HG02678 (cell line): ENCODE measurements around the gene EHBP1.

ENCODE experiments used
- ATAC-seq: cut with Tn5 transposase; IDR thresholded peaks from one replicate; pipeline ENCODE4 v1.9.1; 2021; ENCODE audit warnings: mild to moderate bottlenecking, moderate library complexity; ENCODE audit not compliant: unreplicated experiment

The EHBP1 gene

DNA sequence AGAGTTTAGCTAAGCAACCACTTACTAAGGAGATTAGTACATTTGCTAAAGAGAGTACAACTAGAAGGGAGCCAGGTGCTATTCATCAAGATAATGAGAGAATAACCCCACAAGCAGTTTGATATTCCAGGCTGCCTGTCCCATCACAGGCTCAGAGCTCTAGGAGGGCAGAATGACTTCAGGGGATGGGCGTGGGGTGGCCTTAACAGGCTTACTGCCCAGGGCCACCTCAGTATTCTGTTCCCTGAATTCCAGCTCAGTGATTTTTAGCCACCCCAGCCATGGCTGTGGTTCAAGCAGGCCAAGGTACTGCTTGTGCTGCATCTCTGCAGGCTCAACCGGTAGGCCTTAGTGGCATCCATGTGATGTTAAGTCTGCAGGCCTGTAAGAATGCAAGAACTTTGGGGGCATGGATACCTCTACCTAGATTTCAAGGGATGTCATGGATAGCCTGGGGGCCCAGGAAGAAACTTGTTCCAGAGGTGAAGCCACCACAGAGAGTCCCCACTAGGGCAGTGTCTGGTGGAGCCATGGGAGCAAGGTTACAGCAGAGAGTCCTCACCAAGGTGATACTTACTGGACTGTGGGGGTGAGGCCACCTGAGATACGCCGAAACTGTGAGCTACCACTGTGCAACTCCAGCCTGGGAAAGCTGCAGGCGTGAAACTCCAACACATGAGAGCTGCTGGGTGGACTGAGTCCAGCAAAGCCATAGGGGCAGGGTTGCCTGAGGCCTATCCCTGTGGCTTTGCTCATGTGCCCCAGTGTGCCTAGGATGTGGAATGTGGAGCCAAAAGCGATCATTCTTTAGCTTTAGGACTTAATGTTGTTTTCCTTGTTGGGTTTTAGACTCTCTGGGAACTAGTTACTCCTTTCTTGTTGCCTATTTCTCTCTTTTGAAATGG lies 107.7 kb downstream of the EHBP1 start:
- no peak for ATAC-seq

DNA sequence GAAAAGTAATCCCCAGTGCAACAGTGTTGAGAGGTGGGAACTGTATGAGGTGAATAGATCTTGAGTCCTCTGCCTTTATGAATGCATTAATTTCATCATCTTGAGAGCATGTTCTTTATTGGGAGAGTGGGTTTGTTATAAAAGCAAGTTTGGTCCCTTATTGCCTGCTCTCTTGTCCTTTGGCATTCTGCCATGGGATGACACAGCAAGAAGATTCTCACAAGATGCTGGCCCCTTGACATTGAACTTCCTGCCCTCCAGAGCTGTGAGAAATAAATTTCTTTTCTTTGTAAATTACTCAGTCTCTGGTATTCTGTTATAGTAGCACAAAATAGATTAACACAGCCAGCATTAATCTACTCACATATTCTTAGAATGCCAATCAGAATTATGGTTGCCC lies 108.6 kb downstream of the EHBP1 start:
- ATAC-seq: no peak

DNA sequence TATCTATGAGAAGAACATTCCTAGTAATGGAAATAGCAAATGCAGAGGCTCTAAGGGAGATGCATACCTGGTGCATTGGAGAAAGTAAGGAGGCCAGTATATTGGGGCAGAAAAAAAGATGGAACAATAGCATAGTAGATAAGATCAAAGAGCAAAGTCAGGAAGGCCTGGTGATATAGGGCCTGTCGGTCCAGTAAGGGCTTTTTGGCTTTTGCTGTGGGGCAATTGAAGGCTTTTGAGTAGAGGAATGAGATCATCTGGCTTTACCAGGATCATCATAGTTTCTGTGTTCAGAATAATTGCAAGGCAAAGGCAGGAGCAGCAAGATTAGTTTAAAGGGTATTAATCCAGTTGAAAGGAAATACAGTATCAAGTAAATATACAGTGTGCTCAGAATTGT lies 111.8 kb downstream of the EHBP1 start:
- no peak for ATAC-seq

- no peak for ATAC-seq
These were observed 112.6 kb downstream of the EHBP1 start for GRCh38 chr2:62817995-62818713.

DNA sequence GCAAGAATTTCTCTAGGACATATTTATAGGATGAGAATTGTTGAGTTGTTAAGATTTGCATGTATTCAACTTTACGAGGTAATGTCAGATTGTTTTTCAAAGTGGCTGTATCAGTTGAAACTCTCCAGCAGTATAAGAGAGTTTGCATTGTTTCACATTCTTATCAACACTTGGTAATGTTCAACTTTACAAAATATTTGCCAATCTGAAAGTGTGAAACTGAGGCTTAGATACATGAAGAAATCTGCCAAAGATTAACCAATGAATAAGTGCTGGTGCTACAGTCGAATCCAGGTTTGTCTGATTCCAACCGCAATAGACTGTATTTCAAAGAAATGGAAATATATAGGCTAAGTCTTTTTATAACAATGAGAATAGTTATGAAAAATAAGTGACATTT lies 117.0 kb downstream of the EHBP1 start:
- ATAC-seq: no peak

DNA sequence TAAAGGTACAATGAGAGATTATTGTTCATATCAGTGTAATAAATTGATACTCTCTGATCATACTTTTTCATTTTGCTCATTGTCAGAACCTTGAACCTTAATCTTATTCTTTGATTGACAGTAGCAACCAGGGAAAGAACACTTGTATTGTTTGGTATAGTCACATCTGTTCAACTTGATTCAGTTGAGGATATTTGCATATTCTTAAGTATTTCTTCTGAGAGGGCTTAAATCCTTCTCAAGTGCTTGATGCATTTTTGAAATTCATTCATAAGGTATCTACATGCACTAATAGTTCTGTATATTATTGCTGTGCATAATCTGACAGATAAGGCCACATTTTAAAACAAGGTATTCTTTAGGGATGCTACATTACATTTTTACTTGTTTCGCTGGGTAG lies 118.9 kb downstream of the EHBP1 start:
- no peak for ATAC-seq

DNA sequence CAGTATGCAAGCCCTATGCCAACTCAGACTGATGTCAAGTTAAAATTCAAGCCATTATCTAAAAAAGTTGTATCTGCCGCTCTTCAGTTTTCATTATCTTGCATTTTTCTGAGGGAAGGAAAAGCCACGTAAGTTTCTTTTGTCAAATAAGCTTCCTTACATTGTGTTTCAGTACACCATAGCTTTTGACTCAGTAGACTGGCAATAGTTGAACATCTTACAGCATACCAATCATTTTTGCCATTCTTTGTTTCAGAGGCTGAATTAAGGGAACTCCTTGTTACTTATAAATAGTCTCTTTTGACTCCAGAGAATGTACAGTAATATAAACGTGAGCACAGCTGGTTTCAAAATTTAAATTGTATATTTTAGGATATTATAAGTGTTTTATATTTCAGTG lies 120.6 kb downstream of the EHBP1 start:
- ATAC-seq: no peak

DNA sequence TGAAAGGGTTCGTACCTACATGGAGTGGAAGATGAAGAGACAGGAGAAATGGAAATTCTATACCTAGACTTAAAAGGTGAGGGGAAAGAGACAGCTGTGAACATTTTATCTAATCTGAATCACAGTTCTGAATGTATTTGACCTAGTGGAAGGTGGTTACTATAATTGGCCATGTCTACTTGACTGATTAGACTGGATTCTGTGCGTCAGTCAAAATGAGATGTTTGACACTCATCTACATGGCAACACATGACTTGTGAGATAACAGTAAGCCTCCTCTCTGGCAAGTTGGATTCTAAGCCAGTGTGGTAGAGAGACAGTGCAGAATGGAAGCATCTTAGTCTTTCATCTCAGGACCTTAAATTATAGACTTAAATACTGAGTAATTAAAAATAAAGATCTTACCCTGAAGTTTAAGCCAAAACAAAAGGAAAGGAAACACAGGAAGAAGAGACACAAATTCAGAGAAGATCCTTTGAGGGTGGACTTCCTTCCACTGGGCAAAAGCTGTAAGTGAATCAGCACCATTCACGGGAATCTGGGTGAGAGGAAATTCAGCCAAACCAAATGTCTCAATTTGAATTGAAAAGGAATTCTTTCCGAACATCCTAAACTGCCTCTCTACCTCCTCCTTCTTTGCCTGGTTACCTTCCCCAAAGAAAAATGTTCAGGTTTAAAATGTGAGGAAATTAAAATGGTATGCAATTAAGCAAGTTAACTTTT lies 121.6 kb downstream of the EHBP1 start:
- no peak for ATAC-seq

DNA sequence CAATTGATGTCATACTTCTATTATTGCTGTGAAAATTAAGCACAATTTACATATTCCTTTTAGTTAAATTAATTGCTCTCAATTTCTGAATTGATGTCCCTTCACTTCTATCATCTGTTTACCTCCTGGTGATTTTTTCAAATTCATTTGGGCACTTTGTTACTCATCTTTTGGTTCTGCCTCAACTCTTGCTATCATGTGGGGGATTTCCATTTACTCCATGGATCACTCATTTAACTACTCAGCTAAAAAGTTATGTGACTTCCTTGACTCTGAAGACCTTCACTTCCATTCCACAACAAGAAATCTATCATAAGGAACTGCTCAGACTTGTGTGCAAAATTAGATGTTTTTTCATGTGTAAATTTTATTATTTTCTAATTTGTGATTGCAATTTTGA lies 126.2 kb downstream of the EHBP1 start:
- no peak for ATAC-seq

DNA sequence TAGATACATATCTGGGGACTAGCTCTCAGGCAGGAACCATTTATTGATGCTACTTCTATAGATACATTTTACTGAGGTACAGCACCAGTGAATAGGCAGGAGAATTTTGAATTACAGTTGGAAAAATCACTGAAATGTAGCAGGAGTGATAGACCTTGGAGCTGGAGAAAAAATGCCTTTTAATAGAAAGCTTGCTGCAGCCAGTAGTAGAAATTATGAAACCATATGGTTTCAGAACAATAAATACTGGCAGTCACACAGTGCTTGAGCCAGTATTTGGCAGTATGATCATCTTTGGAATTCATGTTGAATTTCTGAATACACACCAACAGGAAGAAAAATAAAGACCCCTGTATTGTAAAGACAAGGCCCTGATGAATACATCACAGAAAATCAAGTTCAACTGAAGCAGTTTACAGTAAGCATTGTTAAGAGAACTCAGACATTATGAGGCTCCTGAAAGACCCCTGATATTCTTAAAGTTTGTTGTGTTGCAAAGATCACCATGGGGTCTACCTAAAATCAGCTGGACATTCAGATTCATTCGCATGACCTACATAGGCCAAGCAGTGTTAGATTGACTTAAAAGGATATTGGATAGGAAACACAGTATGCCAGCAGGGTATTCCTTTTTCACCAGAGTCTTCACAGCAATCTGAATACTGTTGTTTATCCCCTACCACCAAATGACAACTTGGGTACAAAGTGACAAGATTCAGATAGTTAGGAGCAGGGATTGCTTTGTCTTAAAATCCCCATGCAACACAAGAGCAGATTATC lies 139.0 kb downstream of the EHBP1 start:
- ATAC-seq: no peak

DNA sequence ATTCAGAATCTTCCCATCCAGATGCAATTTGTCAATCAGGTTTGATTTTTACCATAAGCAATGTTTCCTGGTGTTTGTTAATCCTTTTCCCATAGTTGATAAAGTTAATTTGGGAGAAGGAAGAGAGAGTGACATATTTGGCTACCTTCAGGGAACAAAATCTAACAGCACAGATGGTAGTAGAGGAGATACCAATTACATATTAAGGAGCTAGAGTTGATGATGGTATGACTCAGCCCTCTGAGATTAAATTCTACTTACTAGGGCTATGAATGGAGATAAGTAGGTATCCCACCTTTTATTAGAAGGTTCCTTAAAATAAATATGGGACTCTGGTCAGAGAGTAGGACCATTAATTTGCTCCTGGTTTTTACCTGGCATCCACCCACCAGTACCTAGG lies 139.7 kb downstream of the EHBP1 start:
- ATAC-seq: no peak

DNA sequence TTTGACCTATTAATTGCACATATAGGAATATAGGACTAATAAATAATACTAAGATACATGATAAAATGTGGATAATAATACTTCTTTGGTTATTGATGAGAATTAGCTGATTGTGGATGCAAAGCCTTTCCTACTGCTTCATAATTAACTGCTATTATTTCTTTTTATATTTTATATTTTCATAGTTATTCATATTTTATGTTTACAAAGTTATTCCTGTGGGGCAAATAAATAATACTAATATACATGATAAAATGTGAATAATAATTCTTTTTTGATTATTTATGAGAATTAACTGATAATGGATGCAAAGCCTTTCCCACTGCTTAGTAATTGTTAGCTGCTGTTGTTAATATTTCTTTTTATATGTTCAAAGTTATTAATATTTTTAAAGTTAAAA lies 146.7 kb downstream of the EHBP1 start:
- no peak for ATAC-seq

- ATAC-seq: no peak
These were observed 149.3 kb downstream of the EHBP1 start for GRCh38 chr2:62854600-62855514.

DNA sequence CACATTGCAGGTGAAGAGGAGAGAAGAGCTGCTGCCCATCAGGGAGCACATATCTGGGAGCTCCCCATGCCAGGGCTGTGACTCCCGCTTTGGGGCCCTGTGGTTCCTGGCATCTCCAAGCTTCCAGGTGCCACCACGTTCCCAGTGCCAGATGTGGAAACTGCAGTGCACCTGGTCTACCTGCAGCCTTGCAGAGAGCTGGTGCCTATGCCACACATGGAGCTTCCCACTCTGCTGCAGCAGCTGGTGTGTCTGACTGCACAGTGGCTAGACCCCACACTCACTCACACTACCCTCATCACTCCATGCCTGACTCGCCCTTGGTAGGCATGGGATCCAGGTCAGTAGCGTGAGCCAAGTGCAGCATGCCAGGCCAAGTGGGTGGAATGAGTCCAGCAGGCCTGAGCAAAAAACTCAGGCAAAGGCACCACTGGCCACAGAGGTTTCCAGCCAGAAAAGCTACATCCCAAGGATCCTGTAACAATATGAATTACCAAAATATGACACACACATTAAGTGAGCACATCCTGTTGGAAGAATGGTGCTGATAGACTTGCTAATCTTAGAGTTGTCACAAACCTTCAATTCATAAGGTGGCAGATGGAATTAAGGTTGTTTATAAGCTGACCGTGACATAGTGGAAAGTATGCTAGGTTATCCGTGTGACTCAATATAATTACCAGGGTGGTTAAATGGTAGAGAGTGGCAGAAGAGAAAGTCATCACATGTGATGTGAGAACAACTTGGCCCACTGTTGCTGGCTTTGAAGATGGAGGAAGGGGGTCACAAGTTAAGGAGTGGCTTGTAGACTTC lies 150.9 kb downstream of the EHBP1 start:
- ATAC-seq: no peak

GRCh38 chr2:62857139-62857931 lies 151.8 kb downstream of the EHBP1 start:
- no peak for ATAC-seq

DNA sequence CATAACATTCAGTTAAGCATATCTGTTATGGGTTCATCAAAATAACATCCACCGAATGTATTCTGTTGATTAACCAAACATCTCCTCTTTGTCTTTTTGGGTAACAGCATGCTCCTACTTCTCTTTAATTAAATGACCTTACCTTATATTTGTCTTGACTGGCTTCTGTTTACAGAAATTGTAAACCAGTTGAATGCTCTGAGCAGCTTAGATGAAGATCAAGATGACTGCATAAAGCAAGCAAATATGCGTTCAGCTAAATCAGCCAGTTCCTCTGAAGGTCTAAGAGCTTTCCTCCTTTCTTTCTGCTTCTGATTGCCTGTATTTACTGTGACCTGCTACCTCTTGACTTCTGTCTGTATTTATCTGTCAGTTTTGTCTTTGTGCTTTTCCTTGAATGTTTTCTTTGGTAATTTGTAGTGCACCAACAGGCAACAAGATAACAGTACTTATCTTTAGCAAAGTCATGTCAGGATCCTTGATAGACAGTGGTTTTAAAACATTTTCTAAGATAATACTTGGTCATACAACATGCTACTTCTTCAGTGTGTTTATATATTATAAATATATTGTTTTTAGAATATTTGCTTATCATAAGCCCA lies 152.8 kb downstream of the EHBP1 start:
- ATAC-seq: no peak

DNA sequence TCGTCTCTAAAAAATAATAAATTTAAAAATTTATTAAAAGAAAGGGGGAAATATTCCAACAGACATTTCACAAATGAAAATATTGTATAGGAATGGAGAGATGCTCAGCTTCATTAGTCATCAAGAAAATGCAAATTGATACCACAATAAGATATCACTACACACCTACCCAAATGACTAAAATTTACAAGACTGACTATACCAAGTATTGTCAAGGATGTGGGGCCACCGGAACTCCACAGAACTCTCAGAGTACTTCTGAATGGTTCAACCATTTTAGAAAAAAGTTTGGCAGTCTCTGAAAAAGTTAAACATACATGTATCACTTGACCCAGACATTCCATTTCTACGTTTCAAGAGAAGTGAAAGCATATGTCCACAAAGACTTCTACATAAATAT lies 163.4 kb downstream of the EHBP1 start:
- ATAC-seq: no peak

DNA sequence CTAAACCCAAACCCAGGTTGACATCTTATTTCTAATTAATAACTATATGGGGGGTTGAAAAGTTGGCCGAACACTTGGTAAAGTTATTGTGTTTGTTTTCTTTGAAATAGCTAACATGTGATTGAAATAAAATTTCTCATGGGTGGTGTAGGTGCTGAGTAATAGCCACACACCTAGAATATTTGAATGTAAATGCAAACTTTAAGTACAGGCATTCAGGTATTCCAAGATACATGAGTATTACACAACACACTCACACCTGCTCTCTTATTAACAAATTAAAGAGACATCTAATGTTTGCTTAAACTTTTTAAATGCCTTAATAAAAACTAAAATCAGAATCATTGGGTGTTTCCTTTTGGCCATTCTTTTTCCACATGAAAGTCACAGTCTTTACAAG lies 165.5 kb downstream of the EHBP1 start:
- ATAC-seq: no peak
